Keratinocyte (primary cell): ENCODE measurements around the gene ACTG1.

ENCODE experiments used
- EZH2 ChIP-seq: IDR thresholded peaks from one replicate; pipeline ENCODE4 v1.6.1; 2012; ENCODE audit warnings: inconsistent platforms, mild to moderate bottlenecking, low read length, moderate library complexity
- TF ChIP-seq, protein P1 (sequence below), 3 experiments: IDR thresholded peaks in 1 of 3; conservative IDR thresholded peaks in 1 of 3; optimal IDR thresholded peaks in 1 of 3; 2 replicates in 2 of 3; 3 replicates in 1 of 3; pipeline versions ENCODE3 to v1.5.1; 2011; ENCODE audit warnings: low read length in 3 of 3, mild to moderate bottlenecking in 3 of 3, moderate library complexity in 2 of 3, control low read depth in 1 of 3, inconsistent platforms in 1 of 3; ENCODE audit not compliant: insufficient read depth in 2 of 3; ENCODE audit errors: extremely low read depth in 1 of 3

DNA sequence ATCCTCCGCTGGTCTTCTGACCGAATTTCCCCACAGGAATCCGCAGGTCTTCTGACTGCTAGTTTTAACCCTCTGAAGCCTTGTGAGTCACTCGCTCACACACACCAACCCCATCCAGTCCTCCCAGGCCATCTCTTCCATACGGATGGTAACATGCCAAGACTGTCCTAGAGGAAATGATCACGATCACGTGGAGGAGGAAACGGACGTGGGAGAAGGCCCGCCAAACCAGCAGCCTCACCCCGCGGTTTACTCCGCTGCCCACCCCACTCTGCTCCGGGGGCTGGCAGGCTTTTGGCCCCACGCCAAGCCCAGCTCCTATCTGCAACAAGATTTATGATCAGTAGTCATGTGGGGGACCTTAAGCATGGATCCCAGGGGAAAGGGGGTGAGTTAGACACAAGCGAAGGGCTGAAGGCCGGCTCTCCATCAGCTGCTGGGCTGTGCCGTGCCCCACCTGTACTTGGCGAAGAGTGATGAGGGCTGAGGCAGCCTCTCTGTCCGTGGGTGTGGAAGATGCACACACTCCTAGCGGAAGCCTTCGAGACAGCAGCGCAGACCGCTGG, 41.1 kb upstream of the ACTG1 start:
- TF ChIP-seq EZH2: no peak
- TF ChIP-seq, protein P1, sequence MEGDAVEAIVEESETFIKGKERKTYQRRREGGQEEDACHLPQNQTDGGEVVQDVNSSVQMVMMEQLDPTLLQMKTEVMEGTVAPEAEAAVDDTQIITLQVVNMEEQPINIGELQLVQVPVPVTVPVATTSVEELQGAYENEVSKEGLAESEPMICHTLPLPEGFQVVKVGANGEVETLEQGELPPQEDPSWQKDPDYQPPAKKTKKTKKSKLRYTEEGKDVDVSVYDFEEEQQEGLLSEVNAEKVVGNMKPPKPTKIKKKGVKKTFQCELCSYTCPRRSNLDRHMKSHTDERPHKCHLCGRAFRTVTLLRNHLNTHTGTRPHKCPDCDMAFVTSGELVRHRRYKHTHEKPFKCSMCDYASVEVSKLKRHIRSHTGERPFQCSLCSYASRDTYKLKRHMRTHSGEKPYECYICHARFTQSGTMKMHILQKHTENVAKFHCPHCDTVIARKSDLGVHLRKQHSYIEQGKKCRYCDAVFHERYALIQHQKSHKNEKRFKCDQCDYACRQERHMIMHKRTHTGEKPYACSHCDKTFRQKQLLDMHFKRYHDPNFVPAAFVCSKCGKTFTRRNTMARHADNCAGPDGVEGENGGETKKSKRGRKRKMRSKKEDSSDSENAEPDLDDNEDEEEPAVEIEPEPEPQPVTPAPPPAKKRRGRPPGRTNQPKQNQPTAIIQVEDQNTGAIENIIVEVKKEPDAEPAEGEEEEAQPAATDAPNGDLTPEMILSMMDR (optimal IDR thresholded peaks at IDR 0.05 in 1 of 3, IDR thresholded peaks at IDR 0.05 in 1 of 3, conservative IDR thresholded peaks at IDR 0.05 in 1 of 3; ENCODE audit: extremely low read depth in 1 of 3, insufficient read depth in 2 of 3, low read length in 3 of 3): no peak
